ENCODE data around the gene UQCC3. TPM values are rescaled to one million over a fixed set of nuclear protein-coding genes. Genes with fewer than 3 reads are reported as not detected.
A peak's percentile ranks its signal among the peaks of the same experiment; 100 is the strongest.

UQCC3 gene
- total and polyA plus RNA-seq, 2 of the 13 experiments (the other 11 are each of a cell fraction or from before 2014, with no cell fraction given) = 7.7 to 16.0 TPM

GRCh38 chr11:62654297-62654696 lies 17.2 kb upstream of the UQCC3 start:
- Histone ChIP-seq H3K4me3 (replicated peaks in 1 of 3; ENCODE audit: insufficient read depth in 1 of 3, low read depth in 2 of 3, low read length in 3 of 3) (peak overlapping the region in 1 of 3 experiments; percentile 15; a peak in 1 of 6 replicates), H3K27me3 (ENCODE audit: control insufficient read depth in 1 of 2, insufficient read depth in 2 of 2, low read length in 2 of 2) (no peaks in the 10 kb centered on the region), H2AFZ (ENCODE audit: low read length) (no peak overlapping the region), H3K9me3 (ENCODE audit: low read length) (no peaks in the 10 kb centered on the region), H3K27ac (ENCODE audit: extremely low read length, insufficient read depth, low read length) (no peak overlapping the region), H3K36me3 (replicated peaks in 1 of 2; ENCODE audit: control insufficient read depth in 1 of 2, insufficient read depth in 2 of 2, low read length in 2 of 2) (peaks cover 2 to 5% of the 10 kb centered on the region in 2 experiments; a peak in 3 of 5 replicates), H3K9ac (ENCODE audit: insufficient read depth, low read depth, low read length) (no peak overlapping the region), H3K79me2 (ENCODE audit: insufficient read depth, low read length) (peaks cover 20% of the 10 kb centered on the region), H4K20me1 (ENCODE audit: insufficient read depth, low read length) (no peaks in the 10 kb centered on the region; the same call in 1 of the 2 replicates), H3K4me2 (ENCODE audit: low read depth, low read length) (peak overlapping the region; percentile 46; the same call in 1 of the 2 replicates), H3K4me1 (ENCODE audit: insufficient read depth, low read length) (peaks cover 34% of the 10 kb centered on the region)
- in situ Hi-C loops (cut with HindIII; ENCODE audit: extremely low pct_ligation_motif_present, low pct_unique_long_range_greater_than_20kb) = no loop called here
- CTCF ChIA-PET (ENCODE audit: low intra/inter-chr PET ratio, low total read pairs) = no interaction called here
- TF ChIP-seq, protein P1, sequence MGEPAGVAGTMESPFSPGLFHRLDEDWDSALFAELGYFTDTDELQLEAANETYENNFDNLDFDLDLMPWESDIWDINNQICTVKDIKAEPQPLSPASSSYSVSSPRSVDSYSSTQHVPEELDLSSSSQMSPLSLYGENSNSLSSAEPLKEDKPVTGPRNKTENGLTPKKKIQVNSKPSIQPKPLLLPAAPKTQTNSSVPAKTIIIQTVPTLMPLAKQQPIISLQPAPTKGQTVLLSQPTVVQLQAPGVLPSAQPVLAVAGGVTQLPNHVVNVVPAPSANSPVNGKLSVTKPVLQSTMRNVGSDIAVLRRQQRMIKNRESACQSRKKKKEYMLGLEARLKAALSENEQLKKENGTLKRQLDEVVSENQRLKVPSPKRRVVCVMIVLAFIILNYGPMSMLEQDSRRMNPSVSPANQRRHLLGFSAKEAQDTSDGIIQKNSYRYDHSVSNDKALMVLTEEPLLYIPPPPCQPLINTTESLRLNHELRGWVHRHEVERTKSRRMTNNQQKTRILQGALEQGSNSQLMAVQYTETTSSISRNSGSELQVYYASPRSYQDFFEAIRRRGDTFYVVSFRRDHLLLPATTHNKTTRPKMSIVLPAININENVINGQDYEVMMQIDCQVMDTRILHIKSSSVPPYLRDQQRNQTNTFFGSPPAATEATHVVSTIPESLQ (CRISPR knock-in tag; conservative IDR thresholded peaks at IDR 0.05) = no peak
- TF ChIP-seq SPEN (CRISPR knock-in tag; IDR thresholded peaks at IDR 0.05; ENCODE audit: low read depth) (0 out of 2 replicates have a peak, but pooled peaks have one; percentile 20), ZNF121 (CRISPR knock-in tag; IDR thresholded peaks at IDR 0.05) (peak; percentile 94)
- intact Hi-C loops (cut with micrococcal nuclease; ENCODE audit: unreplicated experiment) = loop anchor here (5.0 kb wide), 2 partner anchors 42 to 62 kb away; partner anchors contain the start of genes EML3, ROM1 and TUT1
- FAIRE-seq = no peak
- WGBS (ENCODE audit: low lambda C conversion rate) = 77% methylated on average over 11 of the region's 11 CpGs
- DNase-seq (ENCODE audit: low spot score) = no peak
- POLR2A ChIA-PET = interaction anchor here (0.6 to 6.3 kb wide), 10 partner anchors 10 to 150 kb away, joined by 3 to 186 read pairs (median 8); partner anchors contain the start of genes B3GAT3, C11orf98, CSKMT and EEF1G
- BruUV-seq (replicated peaks) = no TSS peak
- ATAC-seq = no peak

DNA sequence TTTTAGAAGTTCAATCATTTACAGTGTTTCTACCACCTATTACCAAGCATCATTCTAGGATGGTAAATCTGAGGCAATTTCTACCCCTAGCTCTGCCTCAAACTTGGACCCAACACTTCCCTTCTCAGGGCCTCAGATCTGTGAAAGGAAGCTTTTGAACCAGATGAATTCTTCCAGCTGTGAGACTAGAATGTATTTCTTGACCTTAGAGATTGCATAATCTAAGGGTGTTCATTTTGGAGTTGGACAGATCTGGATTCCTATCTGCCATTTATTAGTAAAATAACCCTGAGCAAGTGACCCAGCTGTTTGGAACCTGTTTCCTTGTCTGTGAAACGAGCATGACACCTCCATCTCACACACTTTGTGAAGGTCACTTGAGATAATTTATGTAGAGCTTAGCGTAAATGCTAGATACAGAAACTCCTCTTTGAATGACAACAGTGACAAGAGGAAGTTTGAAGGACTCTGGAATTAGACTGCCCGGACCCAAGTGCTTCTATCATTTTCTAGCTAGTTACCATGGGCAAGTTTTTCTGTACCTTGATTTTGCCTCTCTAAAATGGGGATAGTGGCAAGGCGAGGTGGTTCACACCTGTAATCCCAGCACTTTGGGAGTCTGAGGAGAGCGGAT lies 14.6 kb upstream of the UQCC3 start:
- 33% methylated on average over 5 of the region's 5 CpGs for WGBS (ENCODE audit: low lambda C conversion rate)
- no peak for ATAC-seq
- TF ChIP-seq HIVEP1 (CRISPR knock-in tag; IDR thresholded peaks at IDR 0.05) = no peak
- no peak for TF ChIP-seq SMARCC2 (IDR thresholded peaks at IDR 0.05)
- TF ChIP-seq STAG1 (CRISPR knock-in tag; IDR thresholded peaks at IDR 0.05) = no peak
- no peak for TF ChIP-seq KDM2A (CRISPR knock-in tag; IDR thresholded peaks at IDR 0.05; ENCODE audit: borderline replicate concordance, low read depth)
- no peak for TF ChIP-seq ZNF766 (CRISPR knock-in tag; IDR thresholded peaks at IDR 0.05; ENCODE audit: borderline replicate concordance)
- TF ChIP-seq ZNF839 (CRISPR knock-in tag; IDR thresholded peaks at IDR 0.05; ENCODE audit: borderline replicate concordance) = no peak
- TF ChIP-seq CCDC6 (CRISPR knock-in tag; IDR thresholded peaks at IDR 0.05) = no peak
- no peak for TF ChIP-seq ZNF264 (CRISPR knock-in tag; IDR thresholded peaks at IDR 0.05)
- TF ChIP-seq ZMYM2 (CRISPR knock-in tag; IDR thresholded peaks at IDR 0.05) = no peak
- Histone ChIP-seq H3K79me2 (ENCODE audit: insufficient read depth, low read length) (peaks cover 12% of the 10 kb centered on the region), H3K36me3 (replicated peaks in 1 of 2; ENCODE audit: control insufficient read depth in 1 of 2, insufficient read depth in 2 of 2, low read length in 2 of 2) (no peaks in the 10 kb centered on the region), H4K20me1 (ENCODE audit: insufficient read depth, low read length) (no peaks in the 10 kb centered on the region; the same call in 1 of the 2 replicates), H3K4me3 (replicated peaks in 1 of 3; ENCODE audit: insufficient read depth in 1 of 3, low read depth in 2 of 3, low read length in 3 of 3) (no peak overlapping the region), H3K4me1 (ENCODE audit: insufficient read depth, low read length) (peaks cover 26% of the 10 kb centered on the region), H3K27ac (ENCODE audit: extremely low read length, insufficient read depth, low read length) (no peak overlapping the region), H3K9ac (ENCODE audit: insufficient read depth, low read depth, low read length) (no peak overlapping the region), H3K4me2 (ENCODE audit: low read depth, low read length) (no peak overlapping the region), H3K9me3 (ENCODE audit: low read length) (no peaks in the 10 kb centered on the region), H3K27me3 (ENCODE audit: control insufficient read depth in 1 of 2, insufficient read depth in 2 of 2, low read length in 2 of 2) (no peaks in the 10 kb centered on the region), H2AFZ (ENCODE audit: low read length) (no peak overlapping the region)
- in situ Hi-C loops (cut with HindIII; ENCODE audit: extremely low pct_ligation_motif_present, low pct_unique_long_range_greater_than_20kb) = no loop called here
- no TSS peak for BruUV-seq (replicated peaks)
- FAIRE-seq = no peak
- ChIA-PET CTCF (ENCODE audit: low intra/inter-chr PET ratio, low total read pairs) (no interaction called here), POLR2A (interaction anchor here (2.7 to 6.3 kb wide), 3 partner anchors 7 to 14 kb away, joined by 17 to 186 read pairs (median 25); partner anchors contain the start of genes C11orf98, CSKMT, GANAB and LBHD1)
- DNase-seq (ENCODE audit: low spot score) = no peak
- intact Hi-C loops (cut with micrococcal nuclease; ENCODE audit: unreplicated experiment) = no loop called here
